HL-60/S4 treated with retinoic acid at 250 ng/mL for 4 days and 3 days (cell line): Measurements from ENCODE around the gene TNIP1.

Experiments used
- in situ Hi-C: fragments of 300-500 bp; cut with MboI; formaldehyde crosslinking; loops from 2 replicates; pipeline ENCODE4 v1.7.0; 2022; ENCODE audit warnings: low sequenced_read_pairs

Gene TNIP1

DNA sequence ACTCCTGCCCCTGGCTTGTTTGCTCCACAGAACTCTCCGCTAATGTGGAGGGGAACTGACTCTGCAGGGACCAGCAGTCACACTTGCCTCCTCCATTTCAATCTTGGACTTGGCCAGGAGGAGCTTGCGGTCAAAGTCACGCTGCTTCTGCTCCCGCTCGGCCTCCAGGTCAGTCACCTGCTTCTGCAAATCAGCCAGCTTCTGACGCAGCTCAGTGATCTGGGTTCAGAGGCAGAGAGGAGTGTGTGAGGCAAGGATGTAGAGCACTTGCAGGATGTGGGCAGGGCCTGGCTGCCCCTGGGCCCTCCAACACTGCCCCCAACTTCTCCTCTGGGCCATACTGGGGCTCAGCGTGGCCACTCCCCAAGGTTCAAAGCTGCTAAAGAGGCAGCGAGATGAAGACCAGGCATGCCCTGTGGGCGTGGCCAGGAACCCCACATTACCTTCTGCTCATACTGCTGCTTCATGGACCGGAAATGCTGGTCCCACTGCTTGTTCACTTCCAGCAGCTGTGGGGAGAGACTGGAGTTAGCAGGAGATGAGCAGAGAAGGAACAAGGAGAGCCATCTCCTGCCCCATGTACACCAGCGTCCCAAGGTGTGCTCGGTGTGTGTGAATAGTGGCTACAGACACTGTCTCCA is 38.3 kb downstream of the TNIP1 start:
- in situ Hi-C loops, result loop anchor here (25.0 kb wide), 1 partner anchor 480 kb away; no protein-coding TSS in a partner anchor

DNA sequence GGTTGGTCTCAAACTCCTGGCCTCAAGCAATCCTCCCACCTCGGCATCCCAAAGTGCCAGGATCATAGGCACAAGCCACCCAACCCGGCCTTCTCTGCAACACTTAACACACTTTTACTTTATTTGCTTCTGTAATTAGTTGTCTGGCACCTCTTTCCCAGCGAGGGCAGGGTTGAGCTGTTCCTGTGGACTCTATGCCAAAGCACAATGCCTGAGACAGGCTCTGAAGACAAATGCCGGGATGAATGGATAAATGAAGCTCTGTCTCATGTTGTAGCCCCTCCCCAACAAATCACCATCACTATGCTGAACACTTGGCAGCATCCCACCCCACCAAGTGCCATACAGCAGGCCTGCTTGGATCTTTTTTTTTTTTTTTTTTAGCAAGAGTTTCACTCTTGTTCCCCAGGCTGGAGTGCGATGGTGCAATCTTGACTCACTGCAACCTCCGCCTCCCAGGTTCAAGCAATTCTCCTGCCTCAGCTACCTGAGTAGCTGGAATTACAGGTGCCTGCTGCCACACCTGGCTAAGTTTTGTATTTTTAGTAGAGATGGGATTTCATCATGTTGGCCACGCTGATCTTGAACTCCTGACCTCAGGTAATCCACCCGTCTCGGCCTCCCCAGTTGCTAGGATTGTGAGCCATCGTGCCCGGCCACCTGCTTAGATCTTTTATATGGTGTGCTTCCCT is 39.1 kb downstream of the TNIP1 start:
- in situ Hi-C loops, result loop anchor here (25.0 kb wide), 1 partner anchor 479 kb away; no protein-coding TSS in a partner anchor

DNA sequence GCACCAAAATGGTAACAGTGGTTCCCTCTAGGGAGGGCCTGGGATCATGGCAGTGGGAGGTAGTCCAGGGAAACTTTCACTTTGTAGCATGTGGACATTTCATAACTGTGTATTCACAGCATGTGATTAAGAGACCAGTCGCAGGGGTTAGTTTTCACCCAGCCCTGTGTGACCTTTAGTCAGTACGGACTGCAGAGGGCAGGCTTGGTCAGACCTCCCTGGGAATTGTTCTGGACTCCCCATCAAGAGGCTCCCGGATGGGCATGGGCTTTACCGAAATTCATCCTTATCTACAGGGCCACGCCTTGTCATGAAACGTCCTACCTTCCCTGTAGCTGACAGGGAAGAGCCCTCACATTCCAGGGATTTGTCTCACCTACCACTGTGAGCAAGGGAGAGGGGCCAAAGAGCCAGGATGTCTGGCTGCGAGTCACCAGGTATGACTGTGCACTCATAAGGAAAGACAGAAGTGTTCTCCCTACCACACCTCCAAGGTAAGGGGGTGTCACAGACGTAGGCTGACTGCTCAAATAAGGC is 40.6 kb downstream of the TNIP1 start:
- in situ Hi-C loops, result loop anchor here (25.0 kb wide), 1 partner anchor 478 kb away; no protein-coding TSS in a partner anchor

DNA sequence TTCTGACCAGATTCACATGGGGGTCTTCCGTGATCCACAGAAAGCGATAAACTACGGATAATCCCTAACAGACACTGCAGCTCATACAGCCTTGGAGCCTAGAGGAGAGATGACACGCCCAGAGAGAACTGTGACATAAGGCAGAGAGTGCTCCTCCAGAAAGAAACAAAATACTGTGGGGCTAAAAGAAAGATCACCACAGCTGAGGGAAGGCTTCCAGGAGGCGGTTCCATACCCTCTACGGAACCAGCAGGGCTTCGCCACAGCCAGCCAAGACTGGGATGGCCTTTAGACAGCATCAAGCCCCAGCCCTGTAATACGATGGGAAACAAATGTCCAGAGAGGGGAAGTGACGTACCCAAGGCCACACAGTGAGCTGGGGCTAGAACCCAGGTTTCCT is 41.2 kb downstream of the TNIP1 start:
- in situ Hi-C loops, result loop anchor here (25.0 kb wide), 1 partner anchor 477 kb away; no protein-coding TSS in a partner anchor

DNA sequence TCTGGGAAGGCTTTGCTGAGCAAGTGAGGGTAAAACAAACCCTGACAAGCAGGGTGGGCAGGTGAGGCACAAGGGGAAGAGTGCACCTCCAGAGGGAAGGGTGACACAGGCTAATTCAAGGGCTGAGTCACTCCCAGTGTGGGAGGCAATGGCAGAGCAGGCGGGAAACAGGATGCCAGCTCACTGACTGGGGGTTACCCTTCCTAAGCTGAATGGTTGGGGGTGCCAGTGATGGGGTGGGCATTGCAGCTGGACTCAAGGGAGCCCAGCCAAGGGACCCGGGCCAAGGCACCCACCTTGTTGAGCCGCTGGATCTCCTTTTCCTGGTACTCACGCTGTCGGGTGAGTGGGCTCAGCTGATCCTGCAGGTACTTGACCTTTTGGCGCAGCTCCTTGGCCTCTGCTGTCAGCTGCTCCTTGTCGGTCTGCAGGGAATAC is 42.0 kb downstream of the TNIP1 start:
- in situ Hi-C loops, result loop anchor here (25.0 kb wide), 1 partner anchor 477 kb away; no protein-coding TSS in a partner anchor

DNA sequence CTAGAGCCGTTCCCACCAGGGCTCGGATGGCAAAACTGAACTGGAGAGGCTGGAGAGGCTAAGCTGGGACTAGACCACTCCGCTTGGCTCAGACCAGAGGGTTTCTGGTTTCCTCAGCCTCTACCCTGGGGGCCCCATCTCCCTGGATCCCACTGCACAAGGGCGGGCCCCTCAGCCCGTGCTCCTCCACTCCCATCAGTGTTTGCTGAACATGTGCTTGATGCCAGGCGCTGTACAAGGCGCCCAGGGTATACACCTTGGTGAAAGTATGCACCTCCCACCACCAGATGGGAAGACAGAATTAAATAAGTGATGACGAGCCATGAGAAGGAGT is 42.5 kb downstream of the TNIP1 start:
- in situ Hi-C loops, result loop anchor here (25.0 kb wide), 1 partner anchor 476 kb away; no protein-coding TSS in a partner anchor

DNA sequence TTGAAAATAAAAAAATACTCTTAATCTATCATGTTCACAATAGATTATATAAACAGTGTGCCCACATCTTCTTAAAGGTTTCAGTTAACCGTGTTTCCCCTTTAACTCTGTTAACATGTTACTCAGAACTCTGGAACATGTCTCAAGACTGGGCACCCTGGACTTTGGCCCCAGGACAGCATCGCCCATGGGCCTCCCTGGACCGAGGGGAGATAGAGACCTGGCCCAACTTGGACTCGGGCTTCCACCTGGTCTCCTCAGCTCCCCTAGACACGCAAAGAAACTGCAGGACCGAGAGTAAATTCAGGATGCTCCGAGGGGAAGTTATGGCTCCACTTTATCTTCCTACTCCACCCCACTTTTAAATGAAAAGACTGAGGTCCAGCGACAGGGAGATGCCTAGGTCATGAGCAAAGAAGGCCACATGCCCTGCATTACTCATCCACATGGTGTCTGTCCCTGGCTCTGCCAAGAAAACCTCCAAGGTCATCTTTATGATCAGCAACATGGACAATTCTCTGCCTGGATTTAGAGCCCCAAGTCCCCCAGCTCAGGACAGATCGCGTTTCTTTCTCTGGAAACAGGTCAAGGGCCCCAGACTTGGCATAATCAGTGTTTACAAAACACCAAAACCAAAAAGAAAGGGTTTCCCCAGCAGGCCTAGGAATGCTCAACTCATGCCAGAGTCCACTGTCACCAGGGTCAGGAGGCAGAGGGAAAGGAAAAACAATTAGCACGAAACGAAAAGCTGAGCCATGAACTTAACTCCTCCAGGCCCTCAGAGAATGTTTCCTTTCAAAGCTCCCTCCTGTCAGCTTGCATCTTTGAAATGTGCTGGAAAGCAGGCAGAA is 43.0 kb downstream of the TNIP1 start:
- in situ Hi-C loops, result loop anchor here (25.0 kb wide), 1 partner anchor 475 kb away; no protein-coding TSS in a partner anchor

DNA sequence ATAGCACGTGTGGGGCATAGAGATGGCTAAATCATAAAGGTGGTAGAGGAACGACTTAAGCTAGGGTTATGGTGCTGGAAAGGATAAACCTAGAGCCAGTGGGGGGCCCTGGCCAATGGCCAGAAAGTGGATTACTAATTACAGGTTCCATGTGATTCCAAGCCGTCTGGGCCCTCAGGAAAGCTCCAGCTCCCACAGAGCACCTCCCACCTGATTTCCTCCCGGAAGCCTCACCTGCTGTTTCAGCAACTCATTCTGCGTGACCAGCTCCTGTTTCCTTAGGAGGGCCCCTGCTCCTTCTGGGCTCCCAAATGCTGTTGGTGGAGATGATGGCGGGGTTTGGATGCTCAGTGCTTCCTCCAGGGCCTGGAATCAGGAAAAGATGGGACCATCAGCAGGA is 44.3 kb downstream of the TNIP1 start:
- in situ Hi-C loops, result loop anchor here (25.0 kb wide), 1 partner anchor 474 kb away; no protein-coding TSS in a partner anchor

DNA sequence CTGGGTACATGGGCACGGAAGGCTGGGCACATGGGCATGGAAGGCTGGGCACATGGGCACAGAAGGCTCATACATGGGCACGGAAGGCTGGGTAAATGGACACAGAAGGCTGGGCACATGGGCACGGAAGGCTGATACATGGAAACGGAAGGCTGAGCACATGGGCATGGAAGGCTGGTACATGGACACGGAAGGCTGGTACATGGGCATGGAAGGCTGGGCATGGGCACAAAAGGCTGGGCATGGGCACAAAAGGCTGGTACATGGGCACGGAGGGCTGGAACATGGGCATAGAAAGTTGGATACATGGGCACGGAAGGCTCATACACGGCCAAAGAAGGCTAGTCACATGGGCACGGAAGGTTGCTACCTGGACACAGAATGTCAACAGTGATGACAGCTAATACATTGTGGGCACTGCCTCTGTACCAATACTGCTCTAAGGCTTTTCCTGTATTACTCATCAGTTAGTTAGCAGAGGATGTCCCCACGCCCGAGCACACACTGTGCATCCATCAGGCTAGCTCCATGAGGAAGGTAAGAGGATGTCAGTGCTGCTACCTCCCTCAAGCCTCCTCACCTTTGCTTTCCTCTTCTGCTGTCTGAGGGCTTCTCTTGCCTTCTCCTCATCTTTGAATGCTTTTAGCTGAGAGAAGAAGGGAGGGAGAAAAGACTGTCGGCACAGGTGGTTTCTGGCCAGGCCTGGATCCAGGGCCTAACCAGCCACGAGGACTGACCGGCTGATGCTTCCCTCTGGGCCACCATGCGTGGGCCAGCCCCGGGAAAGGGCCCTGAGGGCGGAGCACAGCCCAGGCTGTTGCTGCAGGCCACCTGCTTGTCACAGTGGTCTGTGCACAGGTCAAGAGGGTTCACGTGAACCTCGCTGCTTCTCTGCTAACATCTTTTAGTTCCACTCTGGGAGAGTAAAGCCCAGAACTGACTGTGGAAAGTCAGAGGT is 46.1 kb downstream of the TNIP1 start:
- in situ Hi-C loops, result loop anchor here (25.0 kb wide), 1 partner anchor 472 kb away; no protein-coding TSS in a partner anchor

DNA sequence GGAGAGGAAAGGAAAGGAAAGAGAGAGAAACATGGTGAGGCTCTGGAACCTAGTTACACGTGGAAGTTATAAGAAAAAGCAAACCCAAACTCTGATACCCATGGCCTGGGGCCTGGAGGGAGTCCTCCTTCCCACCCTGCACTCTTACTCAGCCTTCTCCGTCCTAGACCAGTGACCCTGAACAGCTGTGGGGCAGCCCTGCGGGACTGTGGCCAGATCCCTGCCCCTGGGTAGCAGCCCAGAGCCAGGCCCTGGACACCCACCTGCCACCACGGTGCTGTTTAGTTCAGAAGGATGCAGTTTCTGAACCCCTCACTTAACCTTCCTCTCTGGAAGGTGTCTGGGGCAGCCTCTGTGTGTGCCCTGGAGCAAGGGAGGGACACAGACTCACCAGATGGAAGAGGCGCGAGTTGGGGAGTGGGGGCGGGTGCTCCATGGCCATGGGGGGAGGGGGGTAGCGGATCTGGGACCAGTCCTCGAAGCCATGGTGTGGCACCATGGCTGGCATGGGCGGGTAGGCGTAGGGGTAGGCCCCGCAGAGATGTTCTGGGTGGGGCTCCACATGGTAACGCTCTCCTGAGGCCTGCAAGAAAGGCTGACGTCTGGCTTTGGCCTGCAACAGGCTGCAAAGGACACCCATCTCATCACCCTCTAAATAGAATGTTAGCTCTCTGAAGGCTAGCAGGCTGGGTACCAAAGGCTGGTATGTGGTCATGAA is 47.5 kb downstream of the TNIP1 start:
- in situ Hi-C loops, result loop anchor here (25.0 kb wide), 1 partner anchor 471 kb away; no protein-coding TSS in a partner anchor

DNA sequence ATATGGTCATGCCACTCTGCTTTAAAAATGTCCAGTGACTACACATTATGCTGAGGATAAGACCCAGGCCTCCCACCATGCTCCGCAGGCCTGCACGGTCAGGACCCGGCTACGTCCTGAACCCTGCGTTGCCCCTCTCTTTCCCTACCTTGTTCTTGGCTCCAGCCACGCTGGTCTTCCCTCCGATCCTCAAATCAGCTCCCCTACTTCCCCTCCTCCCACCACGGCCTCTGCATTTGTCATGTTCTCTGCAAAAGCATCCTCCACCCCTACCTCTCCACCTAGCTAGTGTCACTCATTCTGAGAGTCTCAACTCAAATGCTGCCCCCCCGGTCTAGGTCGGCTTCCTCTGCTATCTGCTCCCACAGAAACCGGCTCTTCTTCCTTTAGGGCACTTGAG is 49.3 kb downstream of the TNIP1 start:
- in situ Hi-C loops, result loop anchor here (25.0 kb wide), 1 partner anchor 469 kb away; no protein-coding TSS in a partner anchor

DNA sequence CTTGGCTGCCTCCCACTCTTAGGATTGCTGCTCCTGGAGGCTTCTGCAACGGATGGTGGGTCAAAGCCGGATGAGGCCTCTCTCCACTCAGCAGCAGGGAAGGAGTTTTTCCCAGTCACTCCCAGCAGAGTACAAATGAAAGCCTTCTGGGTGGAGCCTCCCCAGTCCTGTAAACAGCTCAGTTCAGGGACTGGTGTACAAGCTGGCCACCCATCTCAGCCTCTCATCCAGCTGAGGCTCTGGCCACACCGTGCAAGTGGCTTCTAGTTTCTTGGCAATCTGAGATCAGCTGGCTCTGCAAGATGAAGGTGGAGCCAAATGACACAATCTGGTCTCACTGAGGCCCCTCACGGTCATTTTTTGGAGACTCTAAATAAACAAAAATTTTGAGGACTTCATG is 50.5 kb downstream of the TNIP1 start:
- in situ Hi-C loops, result loop anchor here (25.0 kb wide), 1 partner anchor 468 kb away; no protein-coding TSS in a partner anchor

DNA sequence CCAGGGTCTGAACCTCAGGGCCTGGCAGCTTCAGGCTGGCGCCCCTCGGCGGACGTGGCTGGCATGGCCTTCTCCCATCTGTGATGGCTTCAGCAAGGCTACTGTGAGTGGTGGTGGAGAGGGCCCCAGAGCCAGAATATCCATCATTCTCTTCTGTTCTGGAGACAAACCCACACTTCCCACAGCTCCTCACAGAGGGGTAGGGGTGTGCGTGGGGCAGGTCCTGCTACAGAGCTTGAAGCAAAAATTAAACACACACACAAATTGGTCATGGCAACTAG is 50.8 kb downstream of the TNIP1 start:
- in situ Hi-C loops, result loop anchor here (25.0 kb wide), 1 partner anchor 468 kb away; no protein-coding TSS in a partner anchor

DNA sequence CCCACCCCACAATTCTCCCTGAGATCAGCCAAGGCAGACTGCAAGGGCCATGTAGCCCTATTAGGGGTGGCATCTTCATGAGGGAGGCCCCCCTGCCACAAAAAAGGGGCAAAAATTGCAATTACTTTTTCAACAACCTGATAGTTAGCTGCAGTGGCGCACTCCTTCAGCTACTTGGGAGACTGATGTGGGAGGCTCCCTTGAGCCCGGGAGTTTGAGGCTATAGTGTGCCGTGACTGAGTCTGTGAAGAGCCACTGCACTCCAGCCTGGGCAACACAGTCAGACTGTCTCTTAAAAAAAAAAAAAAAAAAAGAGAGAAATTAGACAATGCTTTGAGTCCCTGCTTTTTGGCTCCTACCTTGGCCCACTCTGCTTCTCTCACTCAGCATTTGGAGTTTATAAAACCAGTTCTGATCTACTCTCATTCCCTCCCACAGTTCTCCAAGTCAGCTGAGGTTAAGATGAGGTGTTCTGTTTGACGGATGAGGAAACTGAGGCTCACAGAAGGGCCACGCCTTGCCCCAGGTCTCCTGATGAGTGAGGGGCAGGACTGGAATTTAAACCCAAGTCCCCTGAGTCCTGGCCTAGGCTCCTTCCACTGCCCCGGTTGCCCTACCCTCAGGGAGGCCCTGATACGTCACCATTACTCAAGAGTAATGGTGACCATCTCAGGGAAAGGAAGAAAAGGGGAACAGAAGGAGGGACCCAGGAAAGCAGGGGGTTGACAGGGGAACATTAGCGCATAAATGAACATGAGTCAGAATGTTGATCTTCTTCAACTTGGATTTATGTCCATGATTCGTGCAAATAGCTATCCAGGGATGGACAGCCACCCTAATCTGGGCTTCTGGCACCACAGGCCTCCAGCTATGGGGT is 51.4 kb downstream of the TNIP1 start:
- in situ Hi-C loops, result loop anchor here (25.0 kb wide), 1 partner anchor 467 kb away; no protein-coding TSS in a partner anchor

DNA sequence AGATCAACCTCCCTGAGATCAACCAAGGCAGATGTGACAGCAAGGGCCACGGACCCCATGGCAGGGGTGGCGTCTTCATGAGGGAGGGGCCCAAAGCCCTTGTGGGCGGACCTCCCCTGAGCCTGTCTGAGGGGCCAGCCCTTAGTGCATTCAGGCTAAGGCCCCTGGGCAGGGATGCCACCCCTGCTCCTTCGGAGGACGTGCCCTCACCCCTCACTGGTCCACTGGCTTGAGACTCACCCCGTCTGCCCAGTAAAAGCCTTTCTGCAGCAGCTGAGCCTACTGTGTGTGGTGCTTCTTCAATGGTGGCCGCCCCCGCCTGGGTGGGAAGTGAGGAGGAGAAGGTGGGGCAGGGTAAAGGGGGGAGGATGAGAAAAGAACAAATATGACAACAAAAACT is 52.1 kb downstream of the TNIP1 start:
- in situ Hi-C loops, result loop anchor here (25.0 kb wide), 1 partner anchor 466 kb away; no protein-coding TSS in a partner anchor

DNA sequence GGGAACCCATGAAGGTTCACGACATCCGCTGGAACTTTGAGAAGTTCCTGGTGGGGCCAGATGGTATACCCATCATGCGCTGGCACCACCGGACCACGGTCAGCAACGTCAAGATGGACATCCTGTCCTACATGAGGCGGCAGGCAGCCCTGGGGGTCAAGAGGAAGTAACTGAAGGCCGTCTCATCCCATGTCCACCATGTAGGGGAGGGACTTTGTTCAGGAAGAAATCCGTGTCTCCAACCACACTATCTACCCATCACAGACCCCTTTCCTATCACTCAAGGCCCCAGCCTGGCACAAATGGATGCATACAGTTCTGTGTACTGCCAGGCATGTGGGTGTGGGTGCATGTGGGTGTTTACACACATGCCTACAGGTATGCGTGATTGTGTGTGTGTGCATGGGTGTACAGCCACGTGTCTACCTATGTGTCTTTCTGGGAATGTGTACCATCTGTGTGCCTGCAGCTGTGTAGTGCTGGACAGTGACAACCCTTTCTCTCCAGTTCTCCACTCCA is 52.8 kb downstream of the TNIP1 start:
- in situ Hi-C loops, result loop anchor here (25.0 kb wide), 1 partner anchor 466 kb away; no protein-coding TSS in a partner anchor

DNA sequence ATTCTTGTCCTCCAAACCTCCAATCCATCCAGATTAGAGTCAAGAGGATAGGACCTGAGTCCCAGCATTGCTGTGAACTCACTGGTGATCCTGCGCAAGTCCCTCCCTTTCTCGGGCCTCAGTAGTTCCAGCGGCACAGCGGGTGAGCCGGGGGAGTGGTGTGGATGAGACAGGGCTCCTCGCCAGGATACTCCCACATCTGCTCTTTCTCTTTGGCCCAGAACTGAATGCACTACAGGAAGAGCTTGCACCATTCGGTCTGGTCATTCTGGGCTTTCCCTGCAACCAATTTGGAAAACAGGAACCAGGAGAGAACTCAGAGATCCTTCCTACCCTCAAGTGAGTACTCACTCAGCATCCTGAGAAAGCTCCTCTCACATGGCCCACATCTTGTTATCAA is 54.2 kb downstream of the TNIP1 start:
- in situ Hi-C loops, result loop anchor here (25.0 kb wide), 1 partner anchor 464 kb away; no protein-coding TSS in a partner anchor
